ENCODE results near the gene NEK10. TPM values are rescaled to one million over a fixed set of nuclear protein-coding genes. Genes with fewer than 3 reads are reported as not detected.

The NEK10 gene
- total and polyA plus RNA-seq, 2 of the 13 experiments (the other 11 are each of a cell fraction or from before 2014, with no cell fraction given), result 2.8 to 14.2 TPM

- TF ChIP-seq ZNF276 (CRISPR knock-in tag; IDR thresholded peaks at IDR 0.05; ENCODE audit: low read depth) (no peak), MBNL3 (CRISPR knock-in tag; conservative IDR thresholded peaks at IDR 0.05) (no peak), ZNF670 (CRISPR knock-in tag; IDR thresholded peaks at IDR 0.05; ENCODE audit: borderline replicate concordance) (no peak), GPN1 (CRISPR knock-in tag; IDR thresholded peaks at IDR 0.05; ENCODE audit: borderline replicate concordance) (no peak), NR2C2 (CRISPR knock-in tag; IDR thresholded peaks at IDR 0.05; ENCODE audit: borderline replicate concordance) (peak; percentile 76), ISX (CRISPR knock-in tag; conservative IDR thresholded peaks at IDR 0.05) (no peak), ZNF75D (CRISPR knock-in tag; IDR thresholded peaks at IDR 0.05; ENCODE audit: borderline replicate concordance) (no peak), BORCS8-MEF2B (CRISPR knock-in tag; IDR thresholded peaks at IDR 0.05) (peak; percentile 79), MXD3 (CRISPR knock-in tag; IDR thresholded peaks at IDR 0.05) (peak; percentile 45; the same call in 1 of the 2 replicates), ZNF747 (CRISPR knock-in tag; IDR thresholded peaks at IDR 0.05; ENCODE audit: borderline replicate concordance) (peak; percentile 73; the same call in 1 of the 2 replicates), ZNF24 (IDR thresholded peaks at IDR 0.05) (peak; percentile 88), ZFP36L1 (CRISPR knock-in tag; IDR thresholded peaks at IDR 0.05) (peak; percentile 90; the same call in 1 of the 2 replicates), ZNF451 (CRISPR knock-in tag; IDR thresholded peaks at IDR 0.05) (0 out of 2 replicates have a peak, but pooled peaks have one; percentile 44), ZNF121 (CRISPR knock-in tag; IDR thresholded peaks at IDR 0.05) (no peak)
- TF ChIP-seq, protein P1, sequence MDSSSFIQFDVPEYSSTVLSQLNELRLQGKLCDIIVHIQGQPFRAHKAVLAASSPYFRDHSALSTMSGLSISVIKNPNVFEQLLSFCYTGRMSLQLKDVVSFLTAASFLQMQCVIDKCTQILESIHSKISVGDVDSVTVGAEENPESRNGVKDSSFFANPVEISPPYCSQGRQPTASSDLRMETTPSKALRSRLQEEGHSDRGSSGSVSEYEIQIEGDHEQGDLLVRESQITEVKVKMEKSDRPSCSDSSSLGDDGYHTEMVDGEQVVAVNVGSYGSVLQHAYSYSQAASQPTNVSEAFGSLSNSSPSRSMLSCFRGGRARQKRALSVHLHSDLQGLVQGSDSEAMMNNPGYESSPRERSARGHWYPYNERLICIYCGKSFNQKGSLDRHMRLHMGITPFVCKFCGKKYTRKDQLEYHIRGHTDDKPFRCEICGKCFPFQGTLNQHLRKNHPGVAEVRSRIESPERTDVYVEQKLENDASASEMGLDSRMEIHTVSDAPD (CRISPR knock-in tag; IDR thresholded peaks at IDR 0.05), result peak; percentile 82; the same call in 1 of the 2 replicates
- TF ChIP-seq, protein P2, sequence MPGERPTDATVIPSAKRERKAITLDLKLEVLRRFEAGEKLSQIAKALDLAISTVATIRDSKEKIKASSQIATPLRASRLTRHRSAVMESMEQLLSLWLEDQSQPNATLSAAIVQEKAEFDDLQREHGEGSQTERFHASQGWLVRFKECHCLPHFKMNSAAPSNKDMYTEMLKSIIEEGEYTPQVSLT (CRISPR knock-in tag; IDR thresholded peaks at IDR 0.05; ENCODE audit: borderline replicate concordance, low read depth), result no peak
Observed at GRCh38 chr3:27360113-27361078, 8.8 kb downstream of the NEK10 start (continued).

All from HepG2 (cell line).